Activated CD4-positive, CD25-positive, alpha-beta regulatory T cell treated with anti-CD3 and anti-CD28 coated beads, Interleukin-2, amount 50 U/mL, for 16 hours (primary cell): ENCODE data around the gene SRMS.
A peak's percentile ranks its signal among the peaks of the same experiment; 100 is the strongest.

Source experiments
- DNase-seq: peaks from one replicate; pipeline ENCODE4 v3.0.0-alpha.2; 2020; ENCODE audit warnings: low read depth, low spot score

Gene SRMS

DNA sequence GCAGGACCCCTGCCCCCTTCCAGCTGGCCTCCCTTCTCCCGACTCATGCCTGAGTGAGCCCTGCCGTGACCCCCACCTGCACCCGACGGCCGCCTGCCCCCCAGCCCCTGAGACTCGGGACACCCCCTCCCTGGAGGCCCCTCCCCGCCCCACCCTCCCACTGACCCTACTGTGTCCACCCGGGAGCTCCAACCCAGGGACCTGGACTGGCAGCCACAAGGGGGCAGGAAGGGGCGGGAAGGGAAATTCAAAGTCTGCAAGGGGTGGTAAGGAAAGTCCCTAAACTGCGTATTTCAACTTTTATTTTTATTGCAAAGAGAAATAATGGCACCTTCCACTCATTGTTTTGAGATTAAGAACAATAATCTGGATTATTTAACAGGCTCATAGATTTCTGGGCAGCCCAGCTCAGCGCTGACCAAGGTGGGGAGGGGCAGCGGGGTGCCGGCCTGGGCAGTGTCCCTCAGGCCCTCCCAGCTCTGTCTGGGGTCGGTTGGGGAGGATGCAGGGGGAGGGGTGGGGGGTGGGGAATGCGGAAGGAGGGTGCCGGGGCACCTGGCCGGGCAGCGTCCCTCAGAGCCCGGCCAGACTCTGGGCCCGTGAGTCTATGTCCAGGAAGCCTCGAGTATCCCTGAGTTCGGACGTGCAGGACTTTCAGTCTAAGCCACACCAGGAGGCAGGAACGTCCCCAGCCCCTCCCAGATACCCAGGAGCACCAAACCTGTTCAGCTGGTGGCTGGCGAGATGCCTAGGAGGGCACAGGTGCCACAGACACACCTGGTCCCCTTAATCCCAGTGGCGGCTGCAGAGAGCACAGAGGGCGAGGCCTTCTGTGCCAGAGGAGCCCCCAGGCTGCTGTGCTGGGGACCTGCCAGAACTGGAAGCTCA, 9.1 kb downstream of the SRMS start:
- DNase-seq: no peak

DNA sequence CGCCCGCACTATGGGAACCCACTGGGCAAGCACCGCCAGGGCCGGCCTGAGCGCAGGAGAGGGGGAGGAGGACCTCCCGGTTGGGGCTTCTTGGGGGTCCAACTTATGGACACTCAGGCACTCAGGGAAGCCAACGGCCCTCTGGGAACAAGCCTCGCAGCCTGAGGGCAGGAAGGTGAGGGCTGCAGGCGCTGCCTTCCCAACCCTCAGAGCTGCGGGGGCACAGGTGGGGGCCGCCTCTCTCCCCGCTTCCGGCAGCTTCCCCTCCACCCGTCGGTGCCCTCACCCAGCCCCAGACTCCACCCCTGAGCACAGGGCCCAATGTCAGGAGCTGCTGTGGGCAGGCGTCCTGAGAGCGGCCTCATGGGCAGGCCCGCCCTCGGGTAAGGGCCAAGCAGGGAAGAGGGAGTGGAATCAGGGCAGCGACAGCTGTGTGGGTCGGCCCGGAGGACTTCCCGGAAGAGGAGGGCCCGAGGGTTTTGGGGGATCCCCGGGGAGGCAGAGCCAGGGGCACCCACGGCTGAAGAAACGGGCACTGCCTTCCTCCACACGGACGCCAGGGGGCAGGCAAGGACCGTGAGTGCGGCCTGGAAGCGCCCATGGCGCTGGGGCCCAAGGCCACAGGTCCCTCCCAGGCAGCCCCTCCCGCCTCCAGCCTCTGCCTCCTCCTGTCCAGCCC, 9.9 kb downstream of the SRMS start:
- DNase-seq: peak; percentile 88

DNA sequence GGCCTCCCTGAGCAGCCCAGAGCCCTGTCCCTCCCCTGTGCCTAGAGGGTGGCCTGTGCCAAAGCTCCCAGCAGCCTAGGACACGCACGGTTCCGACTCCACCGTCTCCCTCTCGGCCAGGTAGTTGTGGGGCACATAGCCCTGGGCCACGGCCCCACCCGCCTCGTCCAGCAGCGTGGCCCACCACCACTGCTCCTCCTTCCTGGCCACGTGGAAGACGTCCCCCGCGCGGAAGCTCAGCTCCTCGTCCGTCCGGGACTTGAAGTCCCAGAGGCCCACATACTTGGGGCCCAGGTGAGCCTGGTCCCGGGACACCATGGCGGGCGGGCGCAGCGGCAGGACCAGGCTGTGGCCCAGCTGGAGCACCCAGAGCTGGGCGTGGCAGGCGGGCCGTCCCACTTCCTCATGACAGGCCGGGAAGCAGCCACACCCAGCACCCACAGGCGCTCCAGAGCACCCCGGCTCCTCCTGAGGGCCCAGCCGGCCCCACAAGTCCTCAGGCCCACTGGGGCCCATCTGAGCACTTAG, 10.5 kb downstream of the SRMS start, which contains the start of gene PTK6:
TSS of gene PTK6 (minus strand) at position 380 of the 528 bp plus-strand sequence. CDS start at position 318, 62 bp downstream.
- DNase-seq: no peak

GRCh38 chr20:63536241-63536977, 11.1 kb downstream of the SRMS start:
- no peak for DNase-seq

DNA sequence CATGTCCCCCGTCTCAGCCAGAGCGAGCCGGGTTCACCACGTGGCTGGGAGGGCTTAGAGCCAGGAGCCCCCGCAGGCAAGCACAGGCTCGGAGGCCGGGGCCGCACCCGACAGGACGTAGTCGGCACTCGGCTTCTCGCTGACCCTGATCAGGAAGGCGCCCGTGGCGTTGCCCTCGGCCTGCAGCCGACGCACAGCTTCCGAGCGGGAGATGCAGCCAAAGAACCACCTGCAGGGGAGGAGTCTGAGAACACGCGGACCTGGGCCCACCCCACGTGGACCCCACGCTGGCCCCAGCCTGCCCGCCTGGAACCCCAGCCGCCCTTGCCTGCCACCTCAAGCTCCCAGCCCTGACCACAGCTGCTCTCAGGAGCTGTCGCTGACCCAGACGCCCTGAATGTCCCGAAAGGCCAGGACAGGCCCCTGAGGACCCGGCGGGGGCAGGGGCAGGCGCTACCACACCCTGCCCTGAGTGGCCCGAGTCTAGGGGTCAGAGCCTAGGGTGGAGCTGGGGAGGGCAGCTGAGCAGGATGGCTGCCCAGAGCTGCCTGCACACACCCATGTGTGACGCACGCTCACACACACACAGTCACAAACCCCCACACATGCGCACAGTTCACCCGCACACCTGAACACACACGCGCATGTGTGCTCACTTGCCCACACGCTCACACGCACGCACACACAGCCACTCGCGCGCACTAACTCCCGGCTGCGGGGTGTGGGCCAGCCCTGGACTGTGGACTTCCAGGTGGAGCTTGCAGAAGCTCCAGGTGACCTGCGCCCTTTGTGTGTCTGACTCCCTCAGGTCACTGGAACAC, 12.5 kb downstream of the SRMS start:
- no peak for DNase-seq

- DNase-seq: no peak
These were observed 13.1 kb downstream of the SRMS start for GRCh38 chr20:63534427-63534830.

GRCh38 chr20:63533871-63534393, 13.6 kb downstream of the SRMS start:
- no peak for DNase-seq

- DNase-seq: no peak
These were observed 14.2 kb downstream of the SRMS start for GRCh38 chr20:63533388-63533787.

- no peak for DNase-seq
These were observed 15.0 kb downstream of the SRMS start for GRCh38 chr20:63532449-63532971.

- no peak for DNase-seq
These were observed 15.7 kb downstream of the SRMS start for GRCh38 chr20:63531686-63532448.

DNA sequence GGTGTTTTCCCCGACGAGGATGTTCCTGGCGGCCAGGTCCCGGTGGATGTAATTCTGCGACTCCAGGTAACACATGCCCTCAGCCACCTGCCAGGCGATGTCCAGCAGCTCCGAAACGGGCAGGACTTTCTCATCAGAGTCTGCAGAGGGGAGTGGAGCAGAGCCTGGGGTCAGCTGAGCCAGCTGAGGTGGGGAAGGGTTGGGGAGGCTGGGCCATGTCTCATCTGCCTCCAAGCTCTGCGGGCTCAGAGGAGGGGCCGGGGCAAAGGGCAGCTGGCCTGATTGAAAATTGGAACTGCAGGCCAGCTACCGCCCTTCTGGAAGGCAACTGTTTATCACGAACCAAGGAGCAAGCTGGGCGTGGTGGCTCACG, 16.8 kb downstream of the SRMS start:
- no peak for DNase-seq

DNA sequence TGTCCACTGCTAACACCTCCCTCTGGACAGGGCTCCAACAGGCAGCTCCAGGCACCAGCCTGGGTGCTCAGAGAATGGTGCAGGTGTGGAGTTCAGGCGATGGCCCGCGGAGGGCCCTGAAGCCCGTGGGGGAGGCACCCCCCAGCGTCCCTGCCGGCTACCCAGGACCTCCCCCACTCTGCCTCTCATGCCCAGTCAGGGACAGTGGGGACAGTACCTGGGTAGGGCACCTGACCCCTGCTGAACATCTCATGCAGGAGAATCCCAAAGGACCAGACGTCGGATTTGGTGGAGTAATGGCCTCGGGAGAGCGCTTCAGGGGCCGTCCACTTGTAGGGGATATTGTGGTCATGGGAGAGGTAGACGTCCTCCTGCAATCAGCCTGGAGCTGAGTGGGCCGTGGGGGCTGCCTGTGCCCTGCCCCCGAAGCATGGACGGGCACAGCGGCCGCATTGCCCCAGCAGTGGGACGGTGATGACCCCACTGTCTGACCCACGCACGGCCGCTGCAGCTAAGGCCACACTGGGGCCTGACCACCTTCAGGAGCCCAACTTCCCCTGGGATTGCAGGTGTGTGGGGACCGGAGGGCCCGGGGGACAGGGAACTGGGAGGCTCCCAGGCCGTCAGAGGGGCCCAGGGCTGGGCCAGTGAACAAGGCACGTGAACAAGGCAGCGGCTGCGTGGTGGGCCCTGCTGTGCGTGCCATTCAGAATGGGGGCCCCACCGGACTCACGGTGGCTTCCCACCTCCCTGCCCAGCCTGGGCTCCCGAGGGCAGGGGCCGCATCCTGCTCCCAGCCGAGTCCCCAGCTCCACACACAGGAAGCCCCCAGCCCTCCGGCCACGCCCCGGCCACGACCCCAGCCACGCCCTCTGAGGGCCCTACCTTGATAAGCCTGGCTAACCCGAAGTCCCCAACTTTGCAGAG, 17.4 kb downstream of the SRMS start:
- DNase-seq: no peak

GRCh38 chr20:63529180-63529860, 18.2 kb downstream of the SRMS start:
- no peak for DNase-seq

DNA sequence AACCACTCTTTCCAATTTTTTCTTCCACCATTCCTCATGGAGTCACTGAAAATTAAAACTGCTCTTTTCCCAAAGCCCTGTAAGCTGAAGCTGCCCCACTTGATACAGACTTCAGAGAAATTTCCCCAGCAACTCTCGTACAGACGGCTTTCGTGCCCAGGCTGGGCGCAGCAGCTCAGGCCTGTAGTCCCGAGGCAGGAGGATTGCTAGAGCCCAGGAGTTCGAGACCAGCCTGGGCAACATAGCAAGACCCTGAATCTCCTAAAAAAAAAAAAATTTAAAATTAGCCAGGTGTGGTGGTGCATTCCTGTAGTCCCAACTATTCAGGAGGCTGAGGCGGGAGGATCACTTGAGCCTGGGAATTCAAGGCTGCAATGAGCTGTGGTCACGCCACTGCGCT, 20.4 kb downstream of the SRMS start:
- no peak for DNase-seq

- no peak for DNase-seq
These were observed 21.6 kb downstream of the SRMS start for GRCh38 chr20:63525971-63526370.

DNA sequence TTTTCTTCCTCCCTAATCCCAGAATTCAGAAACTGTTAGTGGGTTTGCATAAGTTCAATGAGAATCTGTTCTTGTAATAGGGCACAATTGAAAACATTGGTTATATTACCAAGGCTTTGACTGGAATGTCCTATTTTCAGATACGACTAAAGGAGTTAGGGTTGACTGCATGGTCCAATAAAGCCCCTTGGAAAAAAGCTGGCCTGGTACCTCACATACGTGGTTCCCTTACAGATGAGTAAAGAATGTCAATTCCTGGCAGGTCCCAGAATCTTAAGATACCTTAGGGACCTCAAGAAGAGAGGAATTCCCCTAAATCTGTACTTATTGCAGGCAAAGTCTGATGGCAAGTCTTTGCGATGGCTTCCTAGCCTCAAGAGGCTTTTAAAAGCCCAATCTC, 22.4 kb downstream of the SRMS start:
- no peak for DNase-seq

GRCh38 chr20:63522981-63523611, 24.5 kb downstream of the SRMS start:
- DNase-seq: no peak
